Pulmonary artery endothelial cell (primary cell): ENCODE data around the gene EARS2. TPM values are rescaled to one million over a fixed set of nuclear protein-coding genes. Genes with fewer than 3 reads are reported as not detected.
"Not testable (repeated sequence)": the region's sequence is repeated elsewhere in the genome, so short reads cannot be mapped to it uniquely, and the experiment has no call there.

Source experiments
- DNase-seq: peaks from one replicate; pipeline ENCODE4 v3.0.0-alpha.2; 2011; ENCODE audit warnings: low read depth, low spot score
- total RNA-seq: library from RNA; depleted of rRNA; stranded (reverse); fragments of >200 nt; gene quantifications from 2 replicates; pipeline ENCODE4 v1.2.3, GENCODE V29; 2014

Gene EARS2
- 24.5 and 28.8 TPM in 2 replicates for total RNA-seq

DNA sequence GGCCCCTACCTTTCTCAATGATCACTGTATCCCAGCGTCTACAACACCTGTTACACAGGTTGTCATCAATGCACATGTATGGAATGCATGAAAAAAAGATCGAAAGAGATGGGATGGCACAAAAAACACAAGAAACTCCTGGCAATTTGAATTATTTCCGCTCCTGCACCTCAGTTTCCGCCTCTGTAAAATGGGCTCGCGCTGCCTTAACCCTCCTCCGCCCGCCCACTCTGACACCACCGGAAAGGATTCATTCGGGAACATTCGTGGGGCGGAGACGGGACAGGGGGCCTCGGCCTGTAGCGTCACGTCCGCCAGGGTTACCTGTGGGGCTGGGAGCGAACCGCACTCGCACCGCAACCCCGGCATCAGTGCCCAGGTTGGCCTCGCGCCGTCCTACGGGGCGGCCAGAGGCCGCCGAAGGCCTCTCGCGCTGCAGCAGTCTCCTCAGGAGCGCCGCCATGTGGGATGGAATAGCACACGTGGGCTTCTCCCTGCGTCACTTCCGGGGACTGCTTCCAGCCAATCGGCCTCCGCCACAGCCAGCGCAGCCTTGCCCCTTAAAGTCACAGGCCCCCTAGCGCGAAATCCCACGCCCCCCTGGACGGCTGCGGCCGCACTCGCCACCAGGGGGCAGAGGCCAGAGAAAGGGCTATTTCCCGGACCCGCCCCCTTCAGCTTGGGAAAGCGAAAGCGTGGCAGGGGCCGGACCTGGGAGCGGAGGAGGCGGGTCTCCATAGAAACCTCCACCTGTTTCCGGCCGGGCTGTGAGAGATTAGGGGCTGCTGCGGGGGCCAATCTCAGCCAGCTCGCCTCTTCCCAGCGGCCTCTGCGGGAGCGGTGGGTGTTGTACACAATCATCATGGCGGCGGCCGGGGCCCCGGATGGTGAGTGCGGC is at the start of gene EARS2, which contains the start of gene UBFD1:
Gene EARS2, minus strand, starts transcription at position 470 of the 898 bp plus-strand sequence. Its CDS starts 7 bp downstream, at position 463.
Gene UBFD1, plus strand, starts transcription at position 847 of the 898 bp plus-strand sequence. Its CDS starts 16 bp downstream, at position 863.
- peak; percentile 94 for DNase-seq

- no peak for DNase-seq
Observed at GRCh38 chr16:23597003-23597756, 40.0 kb upstream of the EARS2 start.

GRCh38 chr16:23595951-23596720 is 39.0 kb upstream of the EARS2 start, which contains the start of gene NDUFAB1:
NDUFAB1 (minus strand) TSS chr16:23596316; CDS start chr16:23596290, 26 bp downstream.
- DNase-seq = peak; percentile 59

DNA sequence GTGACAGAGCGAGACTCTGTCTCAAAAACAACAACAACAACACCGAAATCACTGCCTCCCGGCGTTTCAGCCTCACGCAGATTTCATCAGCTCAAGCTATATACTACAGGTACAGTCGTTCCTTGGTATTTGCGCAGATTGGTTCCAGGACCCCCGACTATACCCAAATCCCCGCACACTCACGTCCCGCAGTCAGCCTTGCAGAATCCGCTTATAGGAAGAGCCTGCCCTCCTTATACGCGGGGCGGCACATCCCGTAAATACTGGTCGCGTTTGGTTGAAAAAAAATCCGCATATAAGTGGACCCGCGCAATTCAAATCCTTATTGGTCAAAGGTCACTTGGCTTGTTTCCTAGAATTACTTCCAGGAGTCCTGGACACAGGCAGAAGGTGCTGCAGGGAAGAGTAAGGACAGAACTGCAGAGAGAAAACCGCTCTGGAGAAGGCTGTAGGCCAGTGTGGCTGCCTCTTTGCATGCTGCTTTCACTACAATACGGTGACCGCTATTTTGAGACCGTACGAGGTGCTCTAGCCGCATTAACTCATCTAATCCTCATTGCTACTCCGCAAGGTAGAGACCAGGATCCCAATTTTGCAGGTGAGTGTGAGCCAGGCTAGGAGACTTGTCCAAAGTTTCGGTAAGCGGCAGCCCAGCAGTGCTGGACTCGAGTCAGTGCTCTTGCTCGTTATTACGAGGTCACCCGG is 38.2 kb upstream of the EARS2 start:
- no peak for DNase-seq

DNA sequence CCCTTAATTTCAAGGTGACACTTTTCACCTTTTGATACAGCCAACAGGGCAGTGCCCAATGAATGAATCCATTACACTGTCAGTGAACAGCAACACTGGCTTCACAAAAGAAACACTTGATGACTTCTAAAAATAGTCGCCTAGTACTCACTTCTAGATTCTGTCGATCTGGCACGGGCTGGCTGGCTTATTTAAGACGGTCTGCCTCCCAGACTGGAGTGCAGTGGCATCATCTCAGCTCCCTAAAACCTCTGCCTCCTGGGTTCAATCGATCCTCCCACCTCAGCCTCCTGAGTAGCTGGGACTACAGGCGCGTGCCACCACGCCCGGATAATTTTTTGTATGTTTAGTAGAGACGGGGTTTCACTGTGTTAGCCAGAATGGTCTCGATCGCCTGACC is 37.0 kb upstream of the EARS2 start:
- no peak for DNase-seq

- DNase-seq = no peak
Observed at GRCh38 chr16:23590181-23590580, 33.0 kb upstream of the EARS2 start.

DNA sequence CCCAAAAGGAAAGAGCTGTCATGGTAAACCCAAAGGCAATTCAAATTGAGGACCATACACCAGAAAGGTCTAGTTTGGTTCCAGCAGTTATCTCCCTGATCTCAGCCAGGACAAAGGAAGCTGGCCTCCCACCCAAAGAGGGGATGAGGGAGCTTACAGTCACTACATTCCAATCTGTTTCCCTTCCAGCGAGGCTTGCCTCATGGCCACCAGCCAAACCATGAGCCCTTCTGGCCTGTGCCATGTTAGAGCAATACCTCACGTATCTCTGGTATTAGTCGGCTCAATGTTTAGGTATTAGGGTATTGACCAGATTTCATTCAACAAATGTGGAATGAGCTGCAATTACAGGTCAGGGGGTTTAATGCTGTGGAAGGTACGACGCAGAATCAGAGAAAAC is 30.6 kb upstream of the EARS2 start:
- no peak for DNase-seq

GRCh38 chr16:23584186-23585076 is 27.3 kb upstream of the EARS2 start:
- DNase-seq = no peak

DNA sequence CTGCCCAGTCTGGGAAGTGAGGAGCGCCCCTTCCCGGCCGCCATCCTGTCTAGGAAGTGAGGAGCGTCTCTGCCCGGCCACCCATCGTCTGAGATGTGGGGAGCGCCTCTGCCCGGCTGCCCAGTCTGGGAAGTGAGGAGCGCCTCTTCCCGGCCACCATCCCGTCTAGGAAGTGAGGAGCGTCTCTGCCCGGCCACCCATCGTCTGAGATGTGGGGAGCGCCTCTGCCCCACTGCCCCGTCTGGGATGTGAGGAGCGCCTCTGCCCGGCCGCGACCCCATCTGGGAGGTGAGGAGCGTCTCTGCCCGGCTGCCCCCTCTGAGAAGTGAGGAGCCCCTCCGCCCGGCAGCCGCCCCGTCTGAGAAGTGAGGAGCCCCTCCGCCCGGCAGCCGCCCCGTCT is 26.1 kb upstream of the EARS2 start:
- DNase-seq = not testable (repeated sequence)

DNA sequence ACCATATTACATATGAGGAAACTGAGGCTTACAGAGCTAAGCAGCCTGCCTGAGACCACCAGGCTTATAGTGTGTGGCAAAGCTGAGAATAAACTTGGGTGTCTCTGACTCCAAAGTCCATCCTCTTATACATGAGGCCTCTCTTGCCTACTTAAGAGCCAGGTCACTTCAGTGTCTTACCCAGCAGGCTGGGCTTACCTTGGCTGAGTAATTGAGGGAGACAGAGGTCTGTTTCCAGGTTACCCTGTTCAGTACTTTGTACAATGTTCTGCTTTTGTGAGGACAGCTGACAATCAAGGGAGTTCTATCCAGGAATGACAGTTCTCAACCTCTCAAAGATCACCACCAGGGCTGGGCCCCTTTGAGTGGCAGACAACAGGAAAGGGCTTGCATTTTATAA is 24.6 kb upstream of the EARS2 start:
- DNase-seq = no peak

DNA sequence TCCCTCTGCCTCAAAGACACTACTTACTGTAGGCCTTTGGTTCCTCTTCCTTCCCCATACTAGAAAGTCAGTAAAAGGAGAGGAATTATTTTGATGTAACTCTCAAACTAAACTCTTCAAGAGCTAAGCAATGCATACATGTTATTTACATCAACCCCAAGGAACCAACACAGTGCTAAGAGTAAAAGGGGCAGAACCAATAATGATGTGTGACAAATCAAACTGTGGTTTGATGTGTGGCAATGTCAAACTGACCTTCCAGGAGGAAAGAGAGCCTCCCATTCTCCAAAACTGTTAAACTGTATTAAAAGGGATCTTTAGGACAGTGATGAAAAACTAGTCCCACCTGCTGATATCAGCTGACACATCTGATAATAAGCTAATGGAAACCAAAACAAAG is 23.2 kb upstream of the EARS2 start:
- DNase-seq = no peak

DNA sequence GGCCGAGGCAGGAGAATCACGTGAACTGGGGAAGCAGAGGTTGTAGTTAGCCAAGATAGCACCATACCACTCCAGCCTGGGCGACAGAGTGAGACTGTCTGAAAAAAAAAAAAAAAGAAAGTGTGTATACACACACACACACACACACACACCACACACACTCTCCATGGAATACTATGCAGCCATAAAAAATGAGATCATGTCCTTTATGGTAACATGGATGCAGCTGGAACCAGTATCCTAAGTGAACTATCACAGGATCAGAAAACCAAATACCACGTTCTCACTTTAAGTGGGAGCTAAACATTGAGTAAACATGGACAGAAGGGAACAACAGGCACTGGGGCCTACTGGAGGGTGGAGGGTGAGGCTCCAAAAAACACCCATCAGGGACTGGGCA is 22.2 kb upstream of the EARS2 start:
- DNase-seq = no peak

GRCh38 chr16:23578101-23578830 is 21.1 kb upstream of the EARS2 start:
- DNase-seq = peak; percentile 44

DNA sequence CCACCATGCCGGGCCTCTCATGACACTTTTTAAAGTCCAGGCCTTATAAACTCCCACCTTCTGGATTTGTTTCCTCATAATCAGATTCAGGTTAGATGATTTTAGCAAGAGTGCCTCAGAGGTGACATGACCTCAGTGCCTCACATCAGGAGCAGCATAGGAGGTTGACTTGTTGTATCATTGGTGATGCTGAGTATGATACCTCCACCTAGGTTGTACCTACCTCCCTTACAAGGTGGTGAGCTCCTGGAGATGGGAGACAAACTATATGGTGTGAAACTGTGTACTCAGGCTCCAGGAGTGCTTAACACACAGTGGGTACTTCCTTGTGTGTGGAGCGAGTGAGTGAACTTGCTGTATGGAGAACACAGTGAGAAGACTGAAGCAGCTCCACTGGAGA is 20.3 kb upstream of the EARS2 start:
- DNase-seq = no peak

DNA sequence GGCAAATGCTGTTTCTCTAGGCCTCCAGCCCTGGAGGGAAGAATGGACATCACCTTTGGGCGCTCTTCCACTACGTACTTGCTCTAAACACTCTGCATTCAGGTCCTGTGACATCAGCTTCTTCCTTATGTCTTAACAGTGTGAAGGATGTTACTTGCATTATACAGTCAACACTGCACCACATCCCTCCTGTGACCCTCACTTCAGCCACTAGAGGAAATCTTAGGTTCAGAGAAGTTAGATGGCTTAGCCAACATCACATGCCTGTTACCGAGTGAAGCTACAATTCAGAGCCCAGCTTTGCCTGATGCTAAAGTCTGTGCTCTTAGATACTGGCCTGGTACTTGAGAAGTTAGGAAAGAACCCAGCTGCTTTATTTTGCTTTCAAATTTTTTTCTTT is 18.7 kb upstream of the EARS2 start:
- DNase-seq = no peak

- no peak for DNase-seq
Observed at GRCh38 chr16:23573817-23574216, 16.7 kb upstream of the EARS2 start.

- DNase-seq = no peak
Observed at GRCh38 chr16:23572394-23572793, 15.2 kb upstream of the EARS2 start.

GRCh38 chr16:23571895-23572294 is 14.7 kb upstream of the EARS2 start:
- DNase-seq = no peak

DNA sequence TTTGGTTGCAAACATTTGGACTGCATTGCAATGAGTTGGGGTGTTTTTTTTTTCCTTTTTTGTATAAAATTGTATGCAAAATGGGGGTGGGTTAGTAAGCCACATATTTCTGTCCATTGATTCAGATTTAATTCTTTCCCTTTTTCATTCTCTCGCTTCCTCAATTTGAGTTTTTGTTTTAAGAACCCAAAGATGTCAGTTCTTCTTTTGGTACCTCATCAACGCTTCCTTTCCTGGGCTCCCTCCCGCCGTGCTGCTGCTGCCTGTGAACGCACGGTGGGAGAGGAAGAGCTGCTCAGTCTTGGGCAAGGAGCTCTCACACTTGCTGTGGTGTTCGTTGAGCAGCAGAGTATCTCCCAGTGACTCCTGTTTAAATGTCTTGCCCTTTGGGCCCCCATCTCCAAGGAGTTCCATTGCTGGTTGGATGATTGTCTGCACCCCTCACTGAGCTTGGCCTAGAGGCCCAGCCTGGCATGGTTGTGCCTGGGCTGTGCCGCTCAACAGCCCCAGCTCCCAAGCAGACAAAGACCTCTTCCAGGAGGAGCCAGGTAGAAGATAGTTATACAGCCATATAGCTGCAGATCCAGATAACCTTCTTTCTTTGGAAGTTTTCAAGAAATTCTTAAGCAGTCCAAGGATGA is 14.0 kb upstream of the EARS2 start:
- DNase-seq = no peak
